ENCODE results near the gene HDAC8. TPM values are rescaled to one million over a fixed set of nuclear protein-coding genes. Genes with fewer than 3 reads are reported as not detected.
"Not testable (repeated sequence)": the region's sequence is repeated elsewhere in the genome, so short reads cannot be mapped to it uniquely, and the experiment has no call there.

HDAC8 gene
- total RNA-seq, 1 experiment from 2014 or later: 25.4 TPM

DNA sequence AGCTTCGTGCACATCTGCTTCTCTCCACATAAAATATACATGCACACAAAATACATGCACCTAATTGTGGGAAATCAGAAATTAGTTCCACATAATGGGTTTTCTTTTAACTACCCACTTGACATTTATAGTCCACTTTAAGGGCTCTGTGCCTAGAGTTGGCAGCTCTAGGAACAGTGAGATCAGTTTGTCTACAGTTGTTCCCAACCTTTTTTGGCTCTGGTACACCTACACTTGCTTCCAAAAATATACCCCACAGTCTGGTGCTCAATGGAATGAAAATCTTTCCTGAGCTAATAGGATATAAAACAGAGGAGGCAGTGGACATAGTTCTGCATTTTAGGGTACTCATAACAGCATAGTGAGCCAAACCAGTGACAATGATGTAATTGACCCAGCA lies 36.1 kb downstream of the HDAC8 start:
- no peak for DNase-seq (ENCODE audit: low read depth)

DNA sequence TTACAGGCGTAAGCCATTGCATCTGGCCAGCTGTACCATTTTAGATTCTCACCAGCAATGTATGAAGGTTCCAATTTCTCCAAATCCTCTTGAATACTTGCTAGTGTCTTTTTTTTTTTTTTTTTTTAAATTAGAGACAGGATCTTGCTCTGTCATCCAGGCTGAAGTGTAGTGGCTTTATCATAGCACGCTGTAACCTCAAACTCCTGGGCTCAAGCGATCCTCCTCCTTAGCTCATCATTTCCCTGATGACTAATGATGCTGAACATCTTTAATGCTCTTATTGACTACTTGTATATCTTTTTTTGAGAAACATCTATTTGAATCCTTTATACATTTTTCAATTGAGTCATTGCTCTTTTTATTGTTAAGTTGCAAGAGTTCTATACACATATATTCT lies 40.3 kb downstream of the HDAC8 start:
- peak; percentile 21 for DNase-seq (ENCODE audit: low read depth)

DNA sequence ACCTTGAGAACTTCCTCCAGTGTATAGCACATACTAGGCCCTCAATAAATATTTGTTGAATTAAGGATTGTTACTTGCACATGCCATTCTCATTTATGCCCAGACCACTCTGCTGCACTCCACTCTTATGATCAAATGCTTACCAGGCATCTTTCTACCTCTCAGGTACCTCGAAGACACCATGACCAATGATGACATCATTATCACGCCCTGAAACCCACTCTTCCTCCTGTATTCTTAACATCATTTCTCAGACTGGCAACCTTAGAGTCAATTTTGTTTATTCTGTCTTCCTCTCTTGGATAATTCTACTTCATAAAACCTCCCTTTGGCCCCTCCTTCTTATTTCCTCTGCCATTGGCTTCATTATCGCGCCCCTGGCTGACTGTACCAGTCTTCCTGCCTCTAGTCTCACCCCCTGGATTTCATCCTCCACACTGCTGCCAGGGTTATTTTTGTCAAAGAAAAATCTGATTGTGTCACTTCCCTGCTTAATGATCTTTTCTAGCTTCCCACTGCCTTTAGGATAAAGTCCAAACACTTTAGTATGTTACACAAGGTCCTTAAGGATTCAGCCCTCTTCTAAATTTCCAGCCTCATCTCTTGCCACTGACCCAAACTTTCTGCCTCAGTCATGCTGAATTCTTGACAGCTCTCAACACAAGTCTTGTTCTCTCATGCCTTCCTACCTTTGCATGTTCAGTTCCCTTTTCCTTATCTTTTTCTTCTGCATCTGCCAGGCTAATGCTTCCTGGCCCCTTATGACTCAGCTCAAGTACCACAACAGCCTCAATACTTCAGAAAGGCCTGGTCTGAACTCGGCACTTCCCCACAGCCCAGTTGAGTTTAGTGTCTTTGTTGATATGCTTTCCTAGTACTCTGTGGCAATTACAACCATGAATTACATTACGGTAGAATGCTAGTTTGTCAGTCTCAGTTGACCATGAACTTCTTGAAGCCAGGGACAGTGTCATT lies 45.8 kb downstream of the HDAC8 start:
- DNase-seq (ENCODE audit: low read depth): no peak

DNA sequence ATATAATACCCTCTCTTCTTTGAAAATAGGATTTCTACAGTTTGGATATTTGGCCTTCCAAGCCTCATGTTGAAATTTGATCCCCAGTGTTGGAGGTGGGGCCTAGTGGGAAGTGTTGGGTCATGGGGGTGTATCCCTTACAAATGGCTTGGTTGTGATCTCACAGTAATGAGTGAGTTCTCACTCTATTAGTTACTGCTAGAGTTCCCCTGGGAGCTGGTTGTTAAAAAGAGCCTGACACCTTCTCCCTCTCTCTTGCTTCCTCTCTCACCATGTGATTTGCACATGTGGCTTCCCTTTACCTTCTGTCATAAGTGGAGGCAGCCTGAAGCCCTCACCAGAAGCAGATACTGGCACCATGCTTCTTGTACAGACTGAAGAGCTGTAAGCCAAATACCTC lies 73.9 kb downstream of the HDAC8 start:
- peak; percentile 3 for DNase-seq (ENCODE audit: low read depth)

DNA sequence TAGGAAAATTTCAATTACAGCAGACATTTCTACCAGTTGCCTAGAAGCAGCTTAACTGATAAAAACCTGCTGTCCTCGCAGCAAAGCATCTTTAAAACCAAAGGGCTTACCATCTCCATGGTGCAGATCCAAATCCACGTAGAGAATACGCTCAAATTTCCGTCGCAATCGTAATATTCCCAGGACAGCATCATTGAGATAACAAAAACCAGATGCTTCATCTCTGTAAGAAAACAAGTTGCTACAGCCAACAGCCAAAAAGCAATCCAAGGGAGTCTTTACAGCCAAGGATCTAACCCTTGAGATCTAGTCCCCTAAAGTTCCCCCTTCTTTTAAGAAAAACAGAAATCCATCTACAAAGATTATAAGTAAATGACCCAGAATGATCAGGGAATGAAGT lies 77.6 kb downstream of the HDAC8 start:
- no peak for DNase-seq (ENCODE audit: low read depth)

DNA sequence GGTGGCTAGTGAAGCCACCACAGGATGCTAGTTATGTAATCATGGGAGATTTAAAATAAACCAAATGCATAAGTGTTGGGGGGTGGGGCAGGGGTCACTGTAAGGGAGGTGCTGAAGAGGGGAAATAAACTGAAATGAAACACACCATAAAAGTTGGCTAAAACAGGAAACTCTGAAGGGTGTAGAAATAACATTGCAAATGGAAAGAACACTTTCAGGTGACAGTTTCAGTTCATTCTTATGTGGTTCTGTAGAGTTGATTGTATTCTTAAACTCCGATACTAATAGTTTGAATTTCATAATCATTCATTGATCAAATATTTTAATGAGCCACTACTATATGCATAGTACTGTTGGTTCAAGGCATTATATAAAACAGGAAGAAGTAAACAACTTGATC lies 80.1 kb downstream of the HDAC8 start:
- DNase-seq (ENCODE audit: low read depth): no peak

DNA sequence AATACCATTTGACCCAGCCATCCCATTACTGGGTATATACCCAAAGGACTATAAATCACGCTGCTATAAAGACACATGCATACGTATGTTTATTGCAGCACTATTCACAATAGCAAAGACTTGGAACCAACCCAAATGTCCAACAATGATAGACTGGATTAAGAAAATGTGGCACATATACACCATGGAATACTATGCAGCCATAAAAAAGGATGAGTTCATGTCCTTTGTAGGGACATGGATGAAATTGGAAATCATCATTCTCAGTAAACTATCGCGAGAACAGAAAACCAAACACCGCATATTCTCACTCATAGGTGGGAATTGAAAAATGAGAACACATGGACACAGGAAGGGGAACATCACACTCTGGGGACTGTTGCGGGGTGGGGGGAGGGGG lies 82.4 kb downstream of the HDAC8 start:
- DNase-seq (ENCODE audit: low read depth): not testable (repeated sequence)

DNA sequence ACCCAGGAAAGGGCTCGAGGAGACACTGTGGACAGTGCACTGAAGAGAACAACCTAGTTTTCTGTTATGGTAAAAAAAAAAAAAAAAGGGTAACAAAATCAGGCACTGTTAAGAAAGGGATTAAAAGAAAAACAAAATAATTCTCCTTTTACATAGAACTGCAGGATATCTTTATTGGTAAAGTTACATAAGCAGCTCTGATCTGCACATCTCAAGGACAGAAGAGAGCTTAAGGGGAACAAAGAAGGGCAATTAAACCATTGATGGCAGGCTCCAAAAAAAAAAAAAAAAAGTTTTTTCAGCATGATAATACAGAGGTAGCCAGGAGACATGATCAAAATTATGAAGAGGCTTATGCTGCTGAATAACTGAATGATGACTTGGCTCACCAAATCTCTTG lies 85.0 kb downstream of the HDAC8 start:
- no peak for DNase-seq (ENCODE audit: low read depth)

DNA sequence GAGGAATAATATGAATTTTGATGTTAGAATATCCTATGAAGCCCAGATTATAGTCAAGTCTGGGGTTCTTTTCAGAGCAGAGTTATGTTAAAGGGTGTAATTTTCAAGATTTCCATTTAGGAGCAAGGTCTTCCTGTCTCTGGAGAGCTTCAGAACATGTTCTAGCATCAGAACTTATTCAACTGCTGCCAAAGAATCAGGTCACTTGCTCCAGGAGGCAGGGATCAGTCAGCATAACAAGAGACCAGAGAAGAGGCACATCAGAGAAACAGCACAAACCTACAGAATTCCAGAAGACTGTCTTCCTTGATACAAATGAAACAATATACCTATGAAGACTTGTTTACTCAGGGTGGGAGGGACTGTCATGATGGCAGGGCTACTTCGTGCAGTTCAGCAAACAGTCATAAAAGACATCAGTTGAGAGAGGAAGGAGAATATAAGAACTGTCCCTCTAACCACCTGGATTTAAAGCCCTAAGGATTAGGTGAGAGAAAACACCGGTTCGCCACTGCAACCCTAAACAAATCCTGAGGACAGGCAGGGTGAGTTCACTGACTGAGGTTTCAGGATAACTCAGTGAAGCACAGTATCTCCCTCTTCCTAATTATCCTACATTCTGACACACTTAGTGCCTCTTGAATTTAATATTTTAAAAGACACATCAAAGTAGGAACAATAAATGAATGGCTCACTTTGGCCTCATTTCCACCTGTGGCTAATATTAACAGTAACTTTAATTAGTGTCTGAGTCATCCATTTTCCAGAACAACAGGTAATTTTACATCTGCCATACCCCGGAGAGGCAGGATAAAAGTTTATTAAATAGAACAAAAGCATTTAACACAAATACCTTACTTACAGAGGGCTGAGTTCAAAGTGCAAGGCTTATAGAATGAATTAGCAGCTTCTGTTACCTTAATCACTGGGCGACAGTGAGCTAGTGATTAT lies 93.0 kb downstream of the HDAC8 start:
- no peak for DNase-seq (ENCODE audit: low read depth)

DNA sequence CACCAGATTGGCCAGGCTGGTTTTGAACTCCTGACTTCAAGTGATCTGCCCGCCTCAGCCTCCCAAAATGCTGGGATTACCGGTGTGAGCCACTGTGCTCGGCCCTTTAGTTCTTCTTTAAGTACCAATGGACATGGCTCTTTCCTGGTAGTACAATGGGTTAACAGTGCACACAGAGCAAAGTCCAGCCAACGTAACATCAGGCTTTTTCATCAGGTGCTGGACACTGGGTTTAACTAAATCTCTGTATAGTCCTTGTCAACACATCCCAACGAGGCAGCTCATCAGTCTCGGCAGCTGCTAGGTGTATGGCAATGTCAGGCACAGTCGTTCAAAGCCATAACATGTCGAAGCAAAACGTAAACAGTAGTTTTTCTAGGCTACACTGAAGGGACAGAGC lies 93.8 kb downstream of the HDAC8 start:
- no peak for DNase-seq (ENCODE audit: low read depth)

DNA sequence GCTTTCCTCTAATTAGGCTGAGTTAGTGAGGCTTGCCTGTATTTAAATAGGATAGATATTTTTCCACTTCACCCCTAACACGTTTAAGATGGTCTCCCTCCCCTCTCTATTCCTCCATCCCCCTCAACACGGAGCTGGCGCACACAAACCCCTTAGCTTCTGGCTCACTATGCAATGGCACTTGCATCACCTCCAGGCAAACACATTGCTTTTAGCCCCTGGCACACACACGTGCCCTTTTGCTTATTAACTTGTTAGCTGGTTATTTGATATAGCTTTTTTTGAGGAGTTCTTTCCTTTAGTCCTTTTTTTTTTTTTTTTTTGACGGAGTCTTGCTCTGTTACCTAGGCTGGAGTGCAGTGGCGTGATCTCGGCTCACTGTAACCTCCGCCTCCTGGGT lies 94.3 kb downstream of the HDAC8 start:
- DNase-seq (ENCODE audit: low read depth): no peak

DNA sequence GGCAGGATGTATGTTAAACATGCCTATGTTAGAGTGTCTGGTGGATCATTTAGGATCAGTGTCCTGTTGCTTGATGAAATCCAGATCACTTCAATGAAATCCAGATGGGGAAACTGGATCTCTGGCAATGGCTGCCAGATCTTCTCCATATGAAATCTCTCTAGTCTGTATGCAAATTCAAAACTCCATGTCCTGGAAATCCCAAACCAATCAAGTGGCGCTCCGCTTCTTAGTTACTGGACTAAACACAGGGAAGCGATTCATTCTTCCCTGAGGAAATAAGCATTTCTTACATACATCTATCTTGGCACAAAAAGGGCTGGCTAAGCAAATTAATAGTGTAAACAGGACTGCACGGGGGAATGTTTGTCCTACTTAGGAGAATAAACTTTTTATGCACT lies 94.9 kb downstream of the HDAC8 start:
- no peak for DNase-seq (ENCODE audit: low read depth)

DNA sequence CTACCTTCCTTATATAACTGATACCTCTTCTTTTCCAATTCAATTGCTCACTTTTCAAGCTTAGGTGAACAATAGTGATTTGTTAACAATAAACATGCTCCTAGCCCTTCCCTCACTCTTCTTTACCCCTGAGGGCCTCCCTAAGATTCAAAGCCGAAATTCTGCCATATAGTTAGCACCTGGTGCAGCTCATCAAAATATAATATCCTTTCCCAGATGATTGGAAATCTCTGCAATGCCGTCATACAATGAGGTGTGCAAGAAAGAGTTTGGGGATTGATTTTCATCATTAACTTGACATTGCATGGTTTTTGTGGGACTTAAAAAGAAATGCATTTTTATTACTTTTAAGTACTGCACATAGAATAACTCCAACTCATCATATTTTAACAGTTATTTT lies 95.3 kb downstream of the HDAC8 start:
- DNase-seq (ENCODE audit: low read depth): no peak

DNA sequence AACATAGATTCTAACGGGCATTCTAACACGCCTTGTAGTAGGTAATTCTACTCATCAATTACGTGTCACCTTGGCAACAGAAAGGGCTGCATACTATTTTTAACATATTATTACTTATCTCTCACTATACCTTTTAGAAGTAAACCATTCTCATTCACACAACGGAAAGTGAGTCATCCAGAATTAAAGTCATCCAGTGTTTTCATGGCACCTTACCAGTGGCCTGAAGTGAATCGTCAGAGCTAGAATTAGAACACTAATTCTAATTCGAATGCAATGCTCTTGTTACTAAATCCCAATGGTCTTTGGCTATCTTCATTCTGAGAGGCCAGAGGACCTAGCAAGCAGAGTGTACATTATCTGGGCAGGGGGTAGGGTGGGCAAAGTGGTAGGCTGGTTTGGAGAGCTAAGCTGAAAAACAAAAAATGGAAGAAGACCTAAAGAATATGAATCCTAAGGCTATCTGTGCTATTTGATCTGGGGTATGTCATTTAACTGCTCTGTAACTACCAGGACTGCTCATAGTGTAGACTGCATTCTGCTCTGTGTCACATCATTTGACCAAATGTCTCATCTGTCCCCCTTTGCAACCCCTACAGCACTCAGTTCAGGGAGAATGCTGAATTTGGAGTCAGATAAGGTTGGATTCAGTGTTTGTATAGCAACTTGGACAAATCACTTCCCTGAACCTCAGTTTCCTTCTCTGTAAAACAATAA lies 96.5 kb downstream of the HDAC8 start:
- DNase-seq (ENCODE audit: low read depth): no peak

DNA sequence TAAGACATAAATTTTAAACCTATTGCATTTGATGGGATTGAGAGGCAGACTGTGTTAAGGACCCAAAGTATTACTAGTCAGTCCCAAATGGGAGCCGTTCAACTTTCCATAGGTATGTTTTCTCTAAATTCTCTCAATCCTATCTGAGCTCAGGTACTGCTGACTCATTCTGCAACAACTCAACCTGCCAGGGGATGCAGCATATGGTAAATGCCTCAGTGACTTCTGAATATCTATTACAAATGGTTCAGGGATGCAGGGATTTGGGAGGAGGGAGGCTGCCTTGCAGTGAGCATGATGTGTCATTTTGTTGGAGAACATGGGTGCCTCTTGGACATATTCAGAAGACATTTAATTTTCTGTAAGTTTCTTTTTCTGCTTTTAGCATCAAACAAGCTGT lies 97.3 kb downstream of the HDAC8 start:
- DNase-seq (ENCODE audit: low read depth): no peak

DNA sequence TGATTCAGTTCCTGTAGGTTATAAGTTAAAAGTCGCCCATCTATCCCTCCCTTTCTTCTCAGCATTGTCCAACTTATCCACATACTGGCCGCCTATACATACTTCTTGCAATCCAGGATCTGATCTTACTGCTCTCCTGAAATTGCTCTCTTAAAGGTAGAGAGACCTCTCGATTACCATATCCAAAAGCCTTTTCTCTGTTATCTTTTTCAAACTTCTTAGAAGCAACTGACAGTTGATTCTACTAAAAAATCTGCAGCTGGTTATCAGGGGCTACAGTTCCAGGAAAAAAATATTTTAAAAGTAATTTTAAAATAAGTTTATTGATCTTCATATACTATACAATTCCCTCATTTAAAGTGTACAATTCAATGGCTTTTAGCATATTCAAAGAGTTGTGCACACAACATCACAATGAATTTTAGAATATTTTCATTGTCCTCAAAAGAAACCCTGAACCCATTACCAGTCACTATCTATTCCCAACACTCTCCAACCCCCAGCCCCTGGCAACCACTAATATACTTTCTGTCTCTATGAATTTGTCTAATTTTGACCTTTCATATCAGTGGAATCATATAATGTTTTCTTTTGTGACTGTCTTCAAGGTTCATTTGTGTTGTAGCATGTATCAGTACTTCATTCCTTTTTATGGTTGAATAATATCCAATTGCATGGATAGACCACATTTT lies 102.0 kb downstream of the HDAC8 start:
- DNase-seq (ENCODE audit: low read depth): no peak

DNA sequence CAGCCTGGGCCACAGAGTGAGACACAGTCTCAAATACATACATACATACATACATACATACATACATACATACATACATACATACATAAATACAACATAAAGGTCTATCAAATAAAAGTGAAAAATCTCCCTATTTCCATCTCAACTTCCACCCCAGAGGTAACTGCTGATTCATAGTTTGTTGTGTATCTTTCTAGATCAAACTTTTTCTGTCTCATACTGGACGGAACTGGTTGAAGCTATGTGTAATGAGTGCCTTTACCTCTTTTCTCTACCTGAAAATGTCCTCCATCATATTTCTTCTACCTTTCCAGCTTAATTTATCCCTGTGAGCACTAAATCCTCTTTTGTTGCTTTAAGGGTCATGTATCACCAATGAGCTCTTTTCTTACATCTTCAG lies 102.5 kb downstream of the HDAC8 start:
- DNase-seq (ENCODE audit: low read depth): no peak

DNA sequence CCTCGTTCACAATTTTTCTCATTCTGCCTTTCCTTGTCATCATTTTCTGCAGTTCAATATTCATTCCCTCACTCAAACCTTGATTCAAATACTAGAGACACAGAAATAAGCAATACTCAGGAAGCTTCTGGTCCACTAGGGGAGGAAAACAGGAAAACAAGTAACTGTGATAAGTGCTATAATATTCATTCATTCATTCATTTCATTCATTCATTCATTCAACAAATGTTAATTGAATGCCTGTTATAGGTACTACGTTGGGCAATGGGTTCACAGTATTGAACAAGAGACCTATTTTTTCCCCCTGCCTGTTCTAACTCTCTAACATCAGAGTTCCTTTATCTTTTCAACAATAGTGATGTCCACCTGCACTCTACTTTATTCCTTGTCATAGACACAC lies 104.0 kb downstream of the HDAC8 start:
- DNase-seq (ENCODE audit: low read depth): no peak

DNA sequence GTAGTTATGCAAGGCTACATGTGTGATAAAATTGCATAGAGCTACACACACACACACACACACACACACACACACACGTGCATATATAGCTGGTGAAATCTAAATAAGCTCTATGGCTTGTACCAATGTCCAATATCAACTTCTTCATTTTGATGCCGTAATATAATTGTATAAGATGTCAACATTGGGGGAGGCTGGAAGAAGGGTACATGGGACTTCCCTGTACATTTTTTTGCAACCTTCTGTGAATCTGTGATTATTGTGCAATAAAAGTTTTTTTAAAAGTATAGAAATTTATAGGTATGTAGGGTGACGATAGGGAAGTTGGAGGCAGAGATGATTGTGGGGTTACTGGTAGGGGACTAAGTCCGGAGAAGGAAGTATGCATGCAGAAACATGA lies 105.5 kb downstream of the HDAC8 start:
- DNase-seq (ENCODE audit: low read depth): no peak

DNA sequence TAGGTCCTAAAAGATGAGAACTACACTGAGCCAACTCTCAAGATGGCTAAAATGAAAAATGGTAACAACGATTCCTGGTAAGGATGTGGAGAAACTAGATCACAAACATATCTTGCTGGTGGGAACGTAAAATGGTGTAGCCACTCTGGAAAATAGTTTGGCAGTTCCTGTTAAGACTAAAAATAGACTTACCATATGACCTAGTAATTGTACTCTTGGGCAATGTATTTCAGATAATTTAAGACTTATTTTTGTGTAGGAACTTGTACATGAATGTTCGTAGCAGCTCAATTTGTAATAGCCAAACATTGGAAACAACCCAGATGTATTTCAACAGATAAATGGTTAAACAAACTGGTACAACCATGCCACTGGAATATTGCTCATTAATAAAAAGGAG lies 106.2 kb downstream of the HDAC8 start:
- no peak for DNase-seq (ENCODE audit: low read depth)

DNA sequence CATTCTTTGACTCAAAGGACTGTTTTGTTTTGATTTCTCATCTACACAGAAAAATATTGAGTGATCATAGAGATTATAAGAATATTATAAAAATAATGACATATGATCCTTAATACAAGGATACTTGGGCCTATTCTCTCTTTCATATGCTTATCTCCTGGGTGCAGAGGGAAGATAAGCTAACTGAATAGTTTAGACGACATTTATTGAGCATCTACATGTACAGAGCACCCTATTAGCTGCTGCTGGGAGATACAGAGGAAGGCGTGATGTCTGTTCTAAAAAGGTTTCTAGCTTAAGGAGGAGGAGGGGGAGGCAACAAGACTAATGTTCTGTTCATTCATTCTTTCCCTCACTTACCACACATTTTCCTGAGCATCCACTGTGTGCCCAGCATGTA lies 106.8 kb downstream of the HDAC8 start:
- no peak for DNase-seq (ENCODE audit: low read depth)
